Upper lobe of left lung (tissue), 4 donors: Measurements from ENCODE around the gene INPP4B.

Experiments used
- EP300 ChIP-seq, 4 donors: sonication (generic); formaldehyde crosslinking; IDR thresholded peaks; one replicate each; pipeline ENCODE4 v1.5.1; 2017; ENCODE audit warnings: antibody characterized with exemption in 4 of 4, control low read depth in 2 of 4
- POLR2A ChIP-seq, 4 donors: fragments of 450-650 bp; IDR thresholded peaks; one replicate each; pipeline ENCODE4 v1.5.1; 2016 to 2017; ENCODE audit warnings: antibody characterized with exemption in 4 of 4, mild to moderate bottlenecking in 2 of 4
- POLR2AphosphoS5 ChIP-seq, 2 donors: sonication (generic); formaldehyde crosslinking; IDR thresholded peaks; one replicate each; pipeline ENCODE4 v1.5.1; 2017; ENCODE audit warnings: antibody characterized with exemption in 2 of 2
- TF ChIP-seq, protein P1 (sequence below), 6 experiments: fragments of 450-650 bp in 4 of 6; fragments of 200-600 bp in 2 of 6; sonication (generic) in 2 of 6; IDR thresholded peaks; one replicate each; pipeline ENCODE4 v1.5.1; 2016 to 2019; ENCODE audit warnings: antibody characterized with exemption in 6 of 6

DNA sequence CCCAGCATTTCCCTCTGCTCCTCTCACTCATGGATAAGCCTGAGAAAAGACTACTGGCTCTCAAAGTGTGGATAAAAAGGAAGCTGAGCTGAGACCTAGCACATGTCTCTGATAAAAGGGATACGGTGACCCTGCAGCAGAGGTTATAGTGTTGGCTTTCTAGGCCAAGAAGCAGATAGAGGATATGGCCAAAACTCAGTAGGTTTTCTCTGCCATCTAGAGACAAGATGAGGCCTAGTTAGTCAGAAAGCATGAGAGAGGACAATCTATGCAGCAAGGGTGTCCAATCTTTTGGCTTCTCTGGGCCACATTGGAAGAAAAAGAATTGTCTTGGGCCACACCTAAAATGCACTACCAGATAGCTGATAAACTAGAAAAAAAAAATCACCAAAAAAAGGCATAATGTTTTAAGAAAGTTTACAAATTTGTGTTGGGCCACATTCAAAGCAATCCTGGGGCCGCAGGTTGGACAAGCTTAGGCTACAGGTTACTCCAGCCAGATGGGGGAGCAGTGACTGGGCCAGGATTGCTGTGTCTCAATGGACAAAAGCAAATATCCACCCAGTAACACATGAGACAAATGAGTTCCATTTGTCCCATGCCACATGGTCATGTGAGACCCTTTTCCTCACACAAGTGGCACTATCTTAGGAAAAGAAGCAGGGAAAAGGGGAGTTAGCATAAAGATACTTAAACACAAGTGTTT lies 411.4 kb downstream of the INPP4B start:
- TF ChIP-seq POLR2A (IDR thresholded peaks at IDR 0.05) (no peak), POLR2AphosphoS5 (IDR thresholded peaks at IDR 0.05) (no peak), EP300 (IDR thresholded peaks at IDR 0.05) (no peak)
- TF ChIP-seq, protein P1, sequence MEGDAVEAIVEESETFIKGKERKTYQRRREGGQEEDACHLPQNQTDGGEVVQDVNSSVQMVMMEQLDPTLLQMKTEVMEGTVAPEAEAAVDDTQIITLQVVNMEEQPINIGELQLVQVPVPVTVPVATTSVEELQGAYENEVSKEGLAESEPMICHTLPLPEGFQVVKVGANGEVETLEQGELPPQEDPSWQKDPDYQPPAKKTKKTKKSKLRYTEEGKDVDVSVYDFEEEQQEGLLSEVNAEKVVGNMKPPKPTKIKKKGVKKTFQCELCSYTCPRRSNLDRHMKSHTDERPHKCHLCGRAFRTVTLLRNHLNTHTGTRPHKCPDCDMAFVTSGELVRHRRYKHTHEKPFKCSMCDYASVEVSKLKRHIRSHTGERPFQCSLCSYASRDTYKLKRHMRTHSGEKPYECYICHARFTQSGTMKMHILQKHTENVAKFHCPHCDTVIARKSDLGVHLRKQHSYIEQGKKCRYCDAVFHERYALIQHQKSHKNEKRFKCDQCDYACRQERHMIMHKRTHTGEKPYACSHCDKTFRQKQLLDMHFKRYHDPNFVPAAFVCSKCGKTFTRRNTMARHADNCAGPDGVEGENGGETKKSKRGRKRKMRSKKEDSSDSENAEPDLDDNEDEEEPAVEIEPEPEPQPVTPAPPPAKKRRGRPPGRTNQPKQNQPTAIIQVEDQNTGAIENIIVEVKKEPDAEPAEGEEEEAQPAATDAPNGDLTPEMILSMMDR (IDR thresholded peaks at IDR 0.05), result no peak
